Colonic mucosa (tissue), 4 donors: ENCODE measurements around the gene C14orf119. TPM values are rescaled to one million over a fixed set of nuclear protein-coding genes. Genes with fewer than 3 reads are reported as not detected.

Source experiments
- DNase-seq: peaks from one replicate; pipeline ENCODE4 v3.0.0-alpha.2; 2020
- H3K27ac ChIP-seq: fragments of 200-600 bp; one replicate; pipeline ENCODE4 v1.8.0; 2021
- H3K27me3 ChIP-seq: fragments of 200-600 bp; one replicate; pipeline ENCODE4 v1.8.0; 2021
- H3K36me3 ChIP-seq: fragments of 200-600 bp; one replicate; pipeline ENCODE4 v1.8.0; 2021
- H3K4me1 ChIP-seq: fragments of 200-600 bp; one replicate; pipeline ENCODE4 v1.8.0; 2021; ENCODE audit warnings: mild to moderate bottlenecking
- H3K4me3 ChIP-seq: fragments of 200-600 bp; one replicate; pipeline ENCODE4 v1.8.0; 2021
- H3K9ac ChIP-seq, 2 donors: one replicate each; pipeline ENCODE4 v1.7.0; 2013; ENCODE audit warnings: control low read depth in 2 of 2, low read depth in 2 of 2, low read length in 2 of 2
- H3K9me3 ChIP-seq: fragments of 200-600 bp; one replicate; pipeline ENCODE4 v1.8.0; 2021
- intact Hi-C: fragments of 100-400 bp; cut with DNase I; formaldehyde crosslinking; loops from one replicate; pipeline ENCODE4 v1.14.1; 2022
- total RNA-seq, 2 donors: library from RNA; stranded (reverse); fragmentation: NEBNext Ultra II Directional in 1 of 2; extraction: Animal tissue kit (Norgen Biotek cat#: 25700) in 1 of 2; gene quantifications; one replicate each; pipeline ENCODE4 v1.2.1, GENCODE V29; 2021
- TF ChIP-seq, protein P1 (sequence below): fragments of 200-600 bp; IDR thresholded peaks from one replicate; pipeline ENCODE4 v1.8.0; 2022; ENCODE audit warnings: antibody characterized with exemption, mild to moderate bottlenecking
- donor health status: healthy.
- donor health status: DM: no; HTN: no; CAD: no.
- donor health status: DM: no; HTN: no; CAD: no.

Gene C14orf119
- total RNA-seq, 2 donors from 2014 or later: 56.2 to 59.2 TPM

DNA sequence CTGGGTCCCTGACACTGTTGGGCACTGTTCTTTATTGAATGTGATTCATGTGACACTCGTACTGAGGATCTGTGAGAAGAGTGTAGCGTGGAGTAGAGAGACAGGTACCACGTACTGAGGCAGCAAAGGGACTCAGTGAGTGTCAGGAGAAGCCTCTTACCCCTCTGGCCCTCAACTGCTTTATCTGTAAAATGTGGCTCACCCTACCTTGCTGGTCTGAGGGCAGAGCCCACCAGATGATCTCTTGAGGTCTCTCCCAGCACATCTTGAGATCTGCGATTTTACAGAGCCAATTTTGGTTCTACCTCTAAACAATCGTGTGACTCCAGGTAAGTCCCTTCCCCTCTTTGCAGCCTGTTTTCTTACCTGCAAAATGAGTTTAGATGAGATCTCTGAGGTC lies 20.6 kb downstream of the C14orf119 start:
- H3K9me3 ChIP-seq: no peaks in the 10 kb centered on the region
- no peak for DNase-seq
- TF ChIP-seq, protein P1, sequence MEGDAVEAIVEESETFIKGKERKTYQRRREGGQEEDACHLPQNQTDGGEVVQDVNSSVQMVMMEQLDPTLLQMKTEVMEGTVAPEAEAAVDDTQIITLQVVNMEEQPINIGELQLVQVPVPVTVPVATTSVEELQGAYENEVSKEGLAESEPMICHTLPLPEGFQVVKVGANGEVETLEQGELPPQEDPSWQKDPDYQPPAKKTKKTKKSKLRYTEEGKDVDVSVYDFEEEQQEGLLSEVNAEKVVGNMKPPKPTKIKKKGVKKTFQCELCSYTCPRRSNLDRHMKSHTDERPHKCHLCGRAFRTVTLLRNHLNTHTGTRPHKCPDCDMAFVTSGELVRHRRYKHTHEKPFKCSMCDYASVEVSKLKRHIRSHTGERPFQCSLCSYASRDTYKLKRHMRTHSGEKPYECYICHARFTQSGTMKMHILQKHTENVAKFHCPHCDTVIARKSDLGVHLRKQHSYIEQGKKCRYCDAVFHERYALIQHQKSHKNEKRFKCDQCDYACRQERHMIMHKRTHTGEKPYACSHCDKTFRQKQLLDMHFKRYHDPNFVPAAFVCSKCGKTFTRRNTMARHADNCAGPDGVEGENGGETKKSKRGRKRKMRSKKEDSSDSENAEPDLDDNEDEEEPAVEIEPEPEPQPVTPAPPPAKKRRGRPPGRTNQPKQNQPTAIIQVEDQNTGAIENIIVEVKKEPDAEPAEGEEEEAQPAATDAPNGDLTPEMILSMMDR: no peak
- H3K27me3 ChIP-seq: no peaks in the 10 kb centered on the region
- intact Hi-C loops: no loop called here
- no peaks in the 10 kb centered on the region for H3K36me3 ChIP-seq
- H3K4me1 ChIP-seq: no peaks in the 10 kb centered on the region
- H3K27ac ChIP-seq: no peak overlapping the region
- no peak overlapping the region for H3K4me3 ChIP-seq
- H3K9ac ChIP-seq: no peak overlapping the region

DNA sequence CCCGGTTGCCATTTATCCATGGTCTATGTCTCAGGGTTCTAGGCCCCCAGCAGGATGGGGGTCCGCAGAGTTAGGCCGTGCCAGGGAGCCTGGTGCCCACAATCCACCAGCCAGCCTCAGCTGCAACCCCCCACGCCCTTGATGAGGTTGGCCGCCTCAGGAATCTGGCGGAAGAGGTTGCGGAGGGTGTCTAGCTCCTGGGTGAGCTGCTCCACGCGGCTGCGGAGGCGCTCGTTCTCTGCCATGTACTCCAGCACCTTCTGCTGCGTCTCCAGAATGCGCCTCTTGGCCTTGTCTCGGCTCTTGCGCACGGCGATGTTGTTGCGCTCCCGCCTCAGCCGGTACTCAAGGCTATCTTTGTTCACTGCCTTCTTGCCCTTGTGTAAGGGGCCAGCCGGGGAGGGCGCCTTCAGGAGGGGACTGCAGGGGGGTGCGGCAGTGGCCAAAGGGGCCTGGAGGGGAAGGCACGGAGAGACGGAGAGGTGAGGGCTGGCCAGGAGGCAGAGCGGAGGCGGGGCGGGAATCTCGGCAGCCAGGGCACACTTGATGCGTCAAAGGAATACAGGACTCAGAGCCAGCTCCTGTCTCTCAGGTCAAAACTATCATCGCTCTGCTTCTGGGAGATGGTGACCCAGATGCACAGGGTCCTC lies 22.2 kb downstream of the C14orf119 start:
- no peak overlapping the region for H3K4me3 ChIP-seq
- H3K36me3 ChIP-seq: no peaks in the 10 kb centered on the region
- no peaks in the 10 kb centered on the region for H3K27me3 ChIP-seq
- TF ChIP-seq, protein P1: no peak
- intact Hi-C loops: no loop called here
- no peaks in the 10 kb centered on the region for H3K4me1 ChIP-seq
- no peaks in the 10 kb centered on the region for H3K9me3 ChIP-seq
- no peak overlapping the region for H3K9ac ChIP-seq
- no peak overlapping the region for H3K27ac ChIP-seq
- DNase-seq: no peak

GRCh38 chr14:23118506-23119362 lies 23.4 kb downstream of the C14orf119 start, which contains the start of gene CEBPE:
CEBPE (minus strand) TSS chr14:23119255; CDS start chr14:23119091, 164 bp downstream.
- Histone ChIP-seq H3K4me1 (no peaks in the 10 kb centered on the region), H3K9me3 (no peaks in the 10 kb centered on the region), H3K9ac (no peak within 1 kb of the TSS), H3K36me3 (no peaks in the 10 kb centered on the region), H3K27me3 (no peaks in the 10 kb centered on the region), H3K4me3 (no peak within 1 kb of the TSS), H3K27ac (no peak within 1 kb of the TSS)
- TF ChIP-seq, protein P1: no peak
- DNase-seq: no peak
- intact Hi-C loops: no loop called here

DNA sequence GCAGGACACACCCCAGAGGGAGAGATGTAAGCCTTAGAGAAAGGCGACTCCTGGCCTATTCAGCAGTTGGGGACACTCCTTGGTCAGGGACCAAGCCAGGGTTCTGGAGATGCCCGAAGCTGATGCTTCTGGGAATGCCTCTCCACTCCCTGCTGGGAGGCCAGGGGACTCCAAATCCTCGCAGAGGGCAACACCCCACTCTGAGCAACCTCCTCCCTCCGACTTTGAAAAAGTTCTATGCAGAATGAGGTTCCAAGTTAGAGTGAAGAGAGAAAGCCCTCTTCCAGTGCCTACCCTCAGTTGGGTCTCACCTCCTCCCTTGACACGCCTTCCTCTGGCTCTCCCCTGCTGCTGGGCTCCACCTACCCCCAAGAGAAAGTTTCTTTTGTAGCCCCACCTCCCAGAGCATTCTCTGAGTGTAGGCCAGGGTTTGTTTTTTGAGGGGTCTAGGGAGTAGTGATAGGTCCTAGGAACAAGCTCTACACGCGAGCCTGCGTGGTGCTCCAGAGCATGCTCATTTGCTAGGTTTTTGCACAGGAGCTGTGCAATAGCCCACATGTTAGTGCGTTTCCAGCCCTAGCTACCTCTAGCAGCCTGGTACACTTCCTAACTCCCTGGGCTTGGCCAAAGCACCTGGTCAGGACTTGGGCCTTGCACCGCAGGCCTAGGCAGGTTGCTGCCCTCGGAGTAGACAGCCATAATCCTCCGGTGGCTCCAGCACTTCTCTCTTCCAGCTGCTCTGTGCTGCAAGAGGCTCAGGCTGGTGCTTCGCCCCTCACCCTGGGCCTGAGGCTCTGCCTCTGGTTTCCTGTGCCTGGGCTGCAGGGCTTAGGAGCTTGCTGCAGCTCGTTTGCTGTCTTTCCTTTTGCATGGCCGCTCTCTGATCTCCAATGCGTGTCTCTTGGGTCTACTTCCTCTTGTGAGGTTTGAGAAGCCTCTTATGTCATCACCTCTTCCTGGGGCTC lies 24.3 kb downstream of the C14orf119 start:
- no peaks in the 10 kb centered on the region for H3K36me3 ChIP-seq
- TF ChIP-seq, protein P1: no peak
- intact Hi-C loops: loop anchor here (10.0 kb wide), 1 partner anchor 175 kb away; no protein-coding TSS in a partner anchor
- no peak for DNase-seq
- H3K4me1 ChIP-seq: no peaks in the 10 kb centered on the region
- H3K9me3 ChIP-seq: no peaks in the 10 kb centered on the region
- no peak overlapping the region for H3K4me3 ChIP-seq
- no peak overlapping the region for H3K9ac ChIP-seq
- no peak overlapping the region for H3K27ac ChIP-seq
- H3K27me3 ChIP-seq: no peaks in the 10 kb centered on the region
